AG09309 (cell line): Measurements from ENCODE around the gene TFG.

ENCODE experiments used
- DNase-seq: peaks from one replicate; pipeline ENCODE4 v3.0.0-alpha.2; 2010; ENCODE audit warnings: low read depth
- H3K4me3 ChIP-seq: 2 replicates; pipeline ENCODE4 v1.5.1; 2011; ENCODE audit warnings: mild to moderate bottlenecking, low read depth, low read length, moderate library complexity; ENCODE audit not compliant: control insufficient read depth
- CTCF ChIP-seq: IDR thresholded peaks from 2 replicates; pipeline ENCODE4 v1.5.1; 2011; ENCODE audit warnings: mild to moderate bottlenecking, low read depth, low read length, inconsistent platforms; ENCODE audit not compliant: insufficient read depth, control insufficient read depth; ENCODE audit errors: missing control alignments

Gene TFG

GRCh38 chr3:100706365-100706764 is 2.9 kb upstream of the TFG start:
- no peak overlapping the region for H3K4me3 ChIP-seq
- no peak for DNase-seq
- no peak for TF ChIP-seq CTCF

- no peak for TF ChIP-seq CTCF
- H3K4me3 ChIP-seq: peak overlapping the region; percentile 36
- no peak for DNase-seq
These were observed 678 bp upstream of the TFG start for GRCh38 chr3:100708644-100708988.

- peak overlapping the region; percentile 84 for H3K4me3 ChIP-seq
- TF ChIP-seq CTCF: no peak
- DNase-seq: no peak
These were observed 557 bp downstream of the TFG start for GRCh38 chr3:100709842-100710260.

GRCh38 chr3:100710261-100710968 is 1.1 kb downstream of the TFG start:
- peak overlapping the region; percentile 84 for H3K4me3 ChIP-seq
- TF ChIP-seq CTCF: peak; percentile 32
- DNase-seq: no peak

GRCh38 chr3:100715176-100715575 is 5.9 kb downstream of the TFG start:
- no peak for DNase-seq
- TF ChIP-seq CTCF: no peak
- H3K4me3 ChIP-seq: no peak overlapping the region

- H3K4me3 ChIP-seq: no peak overlapping the region
- no peak for TF ChIP-seq CTCF
- DNase-seq: no peak
These were observed 7.8 kb downstream of the TFG start for GRCh38 chr3:100717063-100717462.
